IPS-18a (cell line): ENCODE data around the gene LIPI.
A peak's percentile ranks its signal among the peaks of the same experiment; 100 is the strongest.
"Not testable (repeated sequence)": the region's sequence is repeated elsewhere in the genome, so short reads cannot be mapped to it uniquely, and the experiment has no call there.

Source experiments
- H3K27ac ChIP-seq: one replicate; pipeline ENCODE4 v1.5.1; 2013; ENCODE audit warnings: low read length
- H3K27me3 ChIP-seq: one replicate; pipeline ENCODE4 v1.6.1; 2013; ENCODE audit warnings: mild to moderate bottlenecking, low read length; ENCODE audit not compliant: control insufficient read depth, insufficient read depth
- H3K36me3 ChIP-seq: one replicate; pipeline ENCODE4 v1.6.1; 2013; ENCODE audit warnings: low read depth, low read length; ENCODE audit not compliant: control insufficient read depth
- H3K4me1 ChIP-seq: one replicate; pipeline ENCODE4 v1.6.1; 2013; ENCODE audit warnings: low read depth, low read length; ENCODE audit not compliant: control insufficient read depth
- H3K4me3 ChIP-seq: one replicate; pipeline ENCODE4 v1.5.1; 2013; ENCODE audit warnings: low read length
- H3K9ac ChIP-seq: one replicate; pipeline ENCODE4 v1.6.1; 2013; ENCODE audit warnings: mild to moderate bottlenecking, low read length, moderate library complexity
- H3K9me3 ChIP-seq: one replicate; pipeline ENCODE4 v1.6.1; 2013; ENCODE audit warnings: low read depth, low read length; ENCODE audit not compliant: control insufficient read depth

Gene LIPI

GRCh38 chr21:14071902-14072734 lies 138.6 kb downstream of the LIPI start:
- H3K4me3 ChIP-seq, result no peak overlapping the region
- no peak overlapping the region for H3K27ac ChIP-seq
- no peaks in the 10 kb centered on the region for H3K9me3 ChIP-seq
- H3K36me3 ChIP-seq, result no peaks in the 10 kb centered on the region
- H3K27me3 ChIP-seq, result no peaks in the 10 kb centered on the region
- H3K4me1 ChIP-seq, result no peaks in the 10 kb centered on the region
- H3K9ac ChIP-seq, result no peak overlapping the region

DNA sequence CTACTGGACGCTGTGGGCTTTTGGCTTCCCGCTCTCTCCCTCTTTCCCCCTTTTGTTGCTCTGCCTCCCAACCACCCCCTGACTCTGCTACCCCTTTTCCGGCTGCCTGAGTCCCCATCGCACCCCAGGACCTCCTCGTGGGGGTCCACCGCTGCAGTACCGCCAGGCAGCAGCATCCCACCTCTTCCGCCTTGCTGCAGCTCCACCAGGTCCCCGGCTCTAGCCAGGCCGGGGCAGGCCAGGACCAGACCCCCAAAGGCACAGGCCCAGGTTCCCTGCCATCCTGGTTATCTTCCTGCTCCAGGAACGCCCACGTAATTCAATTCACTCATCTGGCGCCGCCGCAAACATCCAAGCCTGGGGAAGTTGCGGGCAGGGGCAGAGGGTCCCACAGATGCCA lies 139.8 kb downstream of the LIPI start:
- H3K36me3 ChIP-seq, result no peaks in the 10 kb centered on the region
- H3K4me1 ChIP-seq, result no peaks in the 10 kb centered on the region
- H3K9ac ChIP-seq, result no peak overlapping the region
- no peak overlapping the region for H3K4me3 ChIP-seq
- no peaks in the 10 kb centered on the region for H3K27me3 ChIP-seq
- no peak overlapping the region for H3K27ac ChIP-seq
- no peaks in the 10 kb centered on the region for H3K9me3 ChIP-seq

DNA sequence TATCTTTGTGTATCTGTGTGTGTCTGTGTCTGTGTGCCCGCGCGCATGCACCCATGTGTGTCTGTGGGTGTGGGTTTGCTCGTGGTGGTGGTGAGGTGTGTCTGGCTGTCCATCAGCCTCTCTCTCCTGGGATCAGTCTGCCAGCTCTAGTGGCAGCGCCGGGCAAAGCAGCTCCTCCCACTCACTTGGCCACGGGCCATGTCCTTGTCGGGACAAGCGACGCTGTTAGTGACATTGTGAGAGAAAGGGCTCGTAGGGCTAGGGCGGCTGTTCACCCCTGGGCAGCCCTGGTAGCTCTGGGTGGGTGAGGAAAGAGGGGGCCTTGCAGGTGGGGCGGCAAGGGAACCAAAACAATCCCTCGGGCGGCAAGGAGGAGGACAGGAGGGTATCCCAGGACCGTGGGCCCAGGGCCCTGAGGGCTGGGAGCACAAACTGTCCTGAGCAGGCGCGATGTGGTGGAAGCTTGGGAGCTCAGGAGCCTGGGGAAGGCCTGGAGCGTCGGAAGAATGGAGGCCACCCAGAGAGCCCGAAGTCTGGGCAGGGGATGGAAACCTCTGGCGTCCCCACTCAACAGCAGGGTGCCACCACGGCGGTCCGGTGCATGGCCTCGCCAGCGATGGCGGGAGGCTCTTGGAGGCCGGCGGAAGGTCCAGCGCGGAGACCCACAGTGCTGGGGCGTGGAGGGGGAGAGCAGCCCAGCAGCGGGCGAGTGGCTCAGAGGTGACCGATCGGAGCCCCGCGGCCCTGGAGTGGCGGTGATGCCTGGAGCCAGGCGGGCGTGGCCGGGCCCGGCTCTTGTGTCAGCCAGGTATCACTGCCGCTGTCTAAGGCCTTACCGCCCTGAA lies 140.5 kb downstream of the LIPI start:
- Histone ChIP-seq H3K9me3 (no peaks in the 10 kb centered on the region), H3K36me3 (no peaks in the 10 kb centered on the region), H3K27ac (no peak overlapping the region), H3K4me3 (no peak overlapping the region), H3K9ac (no peak overlapping the region), H3K4me1 (no peaks in the 10 kb centered on the region), H3K27me3 (peaks cover under 1% of the 10 kb centered on the region)

DNA sequence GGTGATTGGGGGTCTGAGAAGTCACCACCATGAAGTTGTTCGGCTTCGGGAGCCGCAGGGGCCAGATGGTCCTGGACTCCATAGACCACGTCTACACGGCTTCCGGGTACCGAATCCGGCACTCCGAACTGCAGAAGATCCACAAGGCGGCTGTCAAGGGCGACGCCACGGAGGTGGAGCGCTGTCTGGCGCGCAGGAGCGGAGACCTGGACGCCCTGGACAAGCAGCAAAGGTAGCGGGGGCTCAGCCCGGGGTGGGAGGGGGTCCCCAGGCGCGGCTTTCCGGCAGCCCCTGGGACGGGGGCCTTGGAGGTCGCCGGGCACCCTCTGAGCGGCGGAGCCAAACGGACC lies 146.5 kb downstream of the LIPI start:
- H3K4me3 ChIP-seq, result peak overlapping the region; percentile 52
- no peaks in the 10 kb centered on the region for H3K9me3 ChIP-seq
- H3K9ac ChIP-seq, result no peak overlapping the region
- no peak overlapping the region for H3K27ac ChIP-seq
- H3K4me1 ChIP-seq, result no peaks in the 10 kb centered on the region
- H3K27me3 ChIP-seq, result peaks cover 5% of the 10 kb centered on the region
- H3K36me3 ChIP-seq, result no peaks in the 10 kb centered on the region

DNA sequence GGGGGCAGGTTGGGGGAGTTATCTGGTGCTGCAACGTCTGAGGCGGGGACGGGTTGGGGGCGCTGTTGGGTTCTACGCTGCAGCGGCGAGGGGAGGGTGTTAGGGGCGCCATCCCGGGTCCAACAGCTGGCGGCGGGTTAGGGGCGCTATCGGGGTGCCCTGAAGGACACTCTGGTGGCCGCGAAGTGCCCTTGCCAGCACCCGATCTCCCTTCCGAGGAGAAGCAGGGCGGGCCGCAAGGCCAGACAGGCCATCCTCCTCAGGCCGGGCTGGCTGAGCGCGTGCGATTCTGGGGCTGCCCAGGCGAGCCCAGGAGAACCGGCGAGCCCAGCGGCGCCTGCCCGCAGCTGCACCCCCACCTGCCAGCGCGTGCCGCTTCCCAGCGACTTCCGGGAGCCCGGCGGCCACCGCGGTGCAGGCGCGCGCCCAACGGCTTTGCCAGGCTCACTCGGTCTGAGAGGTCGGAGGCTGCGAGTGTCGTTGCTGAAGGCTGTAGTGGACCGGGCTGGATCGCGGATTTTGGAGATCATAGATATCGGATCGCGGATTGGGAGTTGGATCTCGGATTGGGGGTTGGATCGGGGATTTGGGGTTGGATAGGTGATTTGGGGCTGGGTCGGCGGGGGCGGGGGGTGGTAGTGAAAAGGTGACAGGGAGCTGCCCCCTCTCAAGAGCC lies 147.0 kb downstream of the LIPI start:
- H3K27ac ChIP-seq, H3K9ac ChIP-seq, H3K27me3 ChIP-seq, H3K4me1 ChIP-seq, H3K9me3 ChIP-seq, H3K36me3 ChIP-seq: not testable (repeated sequence)
- H3K4me3 ChIP-seq, result peak overlapping the region; percentile 52

DNA sequence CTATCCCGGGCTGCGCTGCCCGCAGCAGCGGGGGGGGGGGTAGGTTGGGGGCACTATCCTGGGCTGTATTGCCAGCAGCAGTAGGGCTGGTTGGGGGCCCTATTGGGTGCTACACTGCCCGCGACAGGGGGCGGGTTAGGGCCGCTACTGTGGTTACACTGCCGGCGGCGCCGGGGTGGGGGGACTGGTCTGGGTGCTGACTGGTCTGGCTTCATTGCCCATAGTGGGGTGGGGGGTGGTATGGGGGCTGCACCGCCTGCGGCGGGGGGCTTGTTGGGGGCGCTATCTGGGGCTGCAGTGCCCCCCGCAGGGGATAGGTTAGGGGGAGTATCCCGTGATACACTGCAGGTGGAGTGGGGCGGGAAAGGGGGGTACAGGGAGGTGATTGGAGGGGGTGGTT lies 148.1 kb downstream of the LIPI start:
- H3K36me3 ChIP-seq, H3K4me1 ChIP-seq, H3K27ac ChIP-seq, H3K9ac ChIP-seq, H3K27me3 ChIP-seq, H3K4me3 ChIP-seq, H3K9me3 ChIP-seq: not testable (repeated sequence)

GRCh38 chr21:14061820-14062219 lies 148.9 kb downstream of the LIPI start:
- H3K27ac ChIP-seq, H3K27me3 ChIP-seq, H3K4me3 ChIP-seq, H3K9me3 ChIP-seq, H3K36me3 ChIP-seq, H3K4me1 ChIP-seq, H3K9ac ChIP-seq: not testable (repeated sequence)

GRCh38 chr21:14058995-14059627 lies 151.6 kb downstream of the LIPI start:
- H3K9me3 ChIP-seq, H3K36me3 ChIP-seq, H3K4me1 ChIP-seq, H3K9ac ChIP-seq, H3K27me3 ChIP-seq, H3K27ac ChIP-seq, H3K4me3 ChIP-seq: not testable (repeated sequence)
